Upper lobe of right lung (tissue), 1 donor: ENCODE results near the gene ABL2. TPM values are rescaled to one million over a fixed set of nuclear protein-coding genes. Genes with fewer than 3 reads are reported as not detected.

Experiments
- ATAC-seq: fragments of 200-7000 bp; cut with Tn5 transposase; one replicate; pipeline ENCODE4 v1.9.1; 2020; ENCODE audit warnings: mild to moderate bottlenecking, moderate library complexity
- DNase-seq: peaks from one replicate; pipeline ENCODE4 v3.0.0-alpha.2; 2020
- H3K27ac ChIP-seq: fragments of 200-600 bp; one replicate; pipeline ENCODE4 v1.8.0; 2022
- H3K27me3 ChIP-seq: fragments of 200-600 bp; one replicate; pipeline ENCODE4 v1.8.0; 2022; ENCODE audit warnings: mild to moderate bottlenecking
- H3K36me3 ChIP-seq: fragments of 200-600 bp; one replicate; pipeline ENCODE4 v1.8.0; 2022
- H3K4me1 ChIP-seq: fragments of 200-600 bp; one replicate; pipeline ENCODE4 v1.8.0; 2022
- H3K4me3 ChIP-seq: fragments of 200-600 bp; one replicate; pipeline ENCODE4 v1.8.0; 2022; ENCODE audit warnings: mild to moderate bottlenecking
- H3K9me3 ChIP-seq: fragments of 200-600 bp; one replicate; pipeline ENCODE4 v1.8.0; 2022
- CTCF ChIP-seq: fragments of 200-600 bp; IDR thresholded peaks from one replicate; pipeline ENCODE4 v1.8.0; 2022; ENCODE audit warnings: antibody characterized with exemption
- intact Hi-C: fragments of 100-400 bp; cut with DNase I; formaldehyde crosslinking; loops from one replicate; pipeline ENCODE4 v1.11.0; 2022
- total RNA-seq: library from RNA; stranded (reverse); fragmentation: NEBNext Ultra II Directional; extraction: Animal tissue kit (Norgen Biotek cat#: 25700); gene quantifications from one replicate; pipeline ENCODE4 v1.2.1, GENCODE V29; 2021
- donor health status: DM: no; HTN: yes; CAD: no; lungs with severe emphysema.

ABL2 gene
- total RNA-seq, 1 donor from 2014 or later = 32.7 TPM

GRCh38 chr1:179195376-179195775, 34.1 kb downstream of the ABL2 start:
- ATAC-seq (no peak), DNase-seq (no peak)
- peaks cover 6% of the 10 kb centered on the region for H3K4me1 ChIP-seq
- no peaks in the 10 kb centered on the region for H3K9me3 ChIP-seq
- no peak for TF ChIP-seq CTCF
- no peaks in the 10 kb centered on the region for H3K36me3 ChIP-seq
- intact Hi-C loops = no loop called here
- H3K27me3 ChIP-seq = no peaks in the 10 kb centered on the region
- H3K27ac ChIP-seq = no peak overlapping the region
- no peak overlapping the region for H3K4me3 ChIP-seq

- ATAC-seq (no peak), DNase-seq (no peak)
- no peaks in the 10 kb centered on the region for H3K36me3 ChIP-seq
- H3K27me3 ChIP-seq = no peaks in the 10 kb centered on the region
- TF ChIP-seq CTCF = no peak
- intact Hi-C loops = no loop called here
- H3K4me3 ChIP-seq = no peak overlapping the region
- no peaks in the 10 kb centered on the region for H3K9me3 ChIP-seq
- H3K4me1 ChIP-seq = peaks cover 6% of the 10 kb centered on the region
- no peak overlapping the region for H3K27ac ChIP-seq
Measured at GRCh38 chr1:179194068-179194537, 35.4 kb downstream of the ABL2 start.

GRCh38 chr1:179190861-179191260, 38.6 kb downstream of the ABL2 start:
- H3K9me3 ChIP-seq = no peaks in the 10 kb centered on the region
- intact Hi-C loops = no loop called here
- ATAC-seq = peak; percentile 89
- peaks cover 6% of the 10 kb centered on the region for H3K4me1 ChIP-seq
- H3K36me3 ChIP-seq = no peaks in the 10 kb centered on the region
- H3K27me3 ChIP-seq = no peaks in the 10 kb centered on the region
- DNase-seq = no peak
- TF ChIP-seq CTCF = no peak
- H3K27ac ChIP-seq = peak overlapping the region; percentile 28
- H3K4me3 ChIP-seq = no peak overlapping the region

GRCh38 chr1:179187735-179188471, 41.6 kb downstream of the ABL2 start:
- H3K4me3 ChIP-seq = no peak overlapping the region
- H3K27me3 ChIP-seq = no peaks in the 10 kb centered on the region
- TF ChIP-seq CTCF = no peak
- peaks cover 6% of the 10 kb centered on the region for H3K4me1 ChIP-seq
- no peaks in the 10 kb centered on the region for H3K9me3 ChIP-seq
- intact Hi-C loops = no loop called here
- DNase-seq (no peak), ATAC-seq (no peak)
- no peaks in the 10 kb centered on the region for H3K36me3 ChIP-seq
- no peak overlapping the region for H3K27ac ChIP-seq

GRCh38 chr1:179187043-179187442, 42.4 kb downstream of the ABL2 start:
- Histone ChIP-seq H3K27me3 (no peaks in the 10 kb centered on the region), H3K27ac (no peak overlapping the region), H3K4me1 (peaks cover 6% of the 10 kb centered on the region), H3K9me3 (no peaks in the 10 kb centered on the region), H3K4me3 (no peak overlapping the region), H3K36me3 (no peaks in the 10 kb centered on the region)
- TF ChIP-seq CTCF = no peak
- intact Hi-C loops = no loop called here
- ATAC-seq (no peak), DNase-seq (no peak)
